HG03196 (cell line): ENCODE results near the gene PPM1H.
"Not testable (repeated sequence)": the region's sequence is repeated elsewhere in the genome, so short reads cannot be mapped to it uniquely, and the experiment has no call there.

ENCODE experiments used
- ATAC-seq: cut with Tn5 transposase; IDR thresholded peaks from one replicate; pipeline ENCODE4 v1.9.1; 2021; ENCODE audit not compliant: unreplicated experiment

PPM1H gene

DNA sequence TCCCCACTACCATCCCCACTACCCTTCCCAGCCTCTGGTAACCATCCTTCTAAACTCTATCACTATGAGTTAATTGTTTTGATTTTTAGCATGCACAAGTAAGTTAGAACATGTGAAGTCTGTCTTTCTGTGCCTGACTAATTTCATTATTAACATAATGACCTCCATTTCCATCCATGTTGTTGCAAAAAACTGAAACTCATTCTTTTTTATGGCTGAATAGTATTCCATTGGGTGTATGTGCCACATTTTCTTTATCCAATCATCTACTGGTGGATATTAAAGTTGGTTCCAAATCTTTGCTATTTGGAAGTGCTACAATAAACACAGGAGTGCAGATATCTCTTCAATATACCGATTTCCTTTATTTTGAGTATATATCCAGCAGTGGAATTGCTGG is 13.2 kb upstream of the PPM1H start:
- ATAC-seq: no peak

- no peak for ATAC-seq
Measured at GRCh38 chr12:62947364-62947763, 12.4 kb upstream of the PPM1H start.

DNA sequence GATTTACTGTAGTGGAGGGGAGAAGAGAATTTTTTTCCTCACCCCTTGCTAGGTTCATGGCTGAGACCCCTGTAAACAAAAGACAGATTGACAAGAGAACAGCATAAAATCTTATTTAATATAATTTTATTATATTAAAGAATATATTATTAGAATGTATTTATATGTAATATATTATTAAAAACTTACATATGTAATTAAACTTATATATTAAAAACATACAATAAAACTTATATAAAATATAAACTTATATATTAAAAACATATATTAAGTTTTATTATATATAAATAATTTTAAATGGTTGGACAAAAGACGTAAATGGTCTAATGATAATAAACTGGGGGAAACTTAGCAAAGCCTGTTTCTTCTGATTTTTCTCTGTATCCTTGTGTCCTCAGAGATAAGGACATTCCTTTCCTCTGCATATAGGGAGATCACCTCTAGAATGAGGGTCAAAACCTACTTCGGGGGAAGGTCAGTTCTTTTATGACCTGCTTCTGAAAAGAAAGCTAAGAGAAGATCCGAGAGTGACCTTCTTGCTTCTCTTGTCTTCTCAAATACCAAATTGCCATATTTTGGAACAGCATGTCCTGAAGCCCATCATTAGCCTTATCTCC is 8.9 kb upstream of the PPM1H start:
- ATAC-seq: no peak

GRCh38 chr12:62942316-62942715 is 7.4 kb upstream of the PPM1H start:
- not testable (repeated sequence) for ATAC-seq

- peak; percentile 31 for ATAC-seq
Measured at GRCh38 chr12:62934239-62934798, 631 bp downstream of the PPM1H start.

DNA sequence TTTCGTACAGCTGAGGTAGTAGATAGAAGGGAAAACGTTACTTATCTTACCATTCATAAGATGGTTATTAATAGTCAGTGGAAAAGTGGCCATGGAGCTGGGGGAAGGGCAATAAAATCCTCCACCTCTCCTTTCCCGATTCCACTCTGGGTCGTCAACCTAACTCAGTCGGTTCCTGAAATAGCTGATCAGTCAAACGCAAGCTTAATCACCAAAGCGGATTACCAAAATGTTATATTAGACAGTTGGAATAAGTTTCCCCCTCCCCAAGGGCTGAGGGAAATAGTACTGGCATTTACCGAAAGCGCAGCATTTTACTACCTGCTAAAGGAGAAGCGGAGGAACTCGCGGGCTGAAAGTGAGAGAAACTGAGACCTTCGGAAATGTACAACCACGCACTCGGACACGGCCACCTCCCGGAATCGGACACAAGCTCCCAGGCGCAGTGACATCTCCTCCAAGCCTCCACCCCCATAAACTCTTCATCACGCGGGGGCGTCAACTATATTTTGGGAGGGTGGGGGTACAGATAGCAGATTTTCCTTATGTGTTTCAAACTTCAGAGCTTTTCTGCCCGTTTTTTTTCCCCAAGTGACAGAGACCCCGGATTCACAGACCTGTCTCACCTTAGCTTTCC is 1.2 kb downstream of the PPM1H start:
- ATAC-seq: no peak

DNA sequence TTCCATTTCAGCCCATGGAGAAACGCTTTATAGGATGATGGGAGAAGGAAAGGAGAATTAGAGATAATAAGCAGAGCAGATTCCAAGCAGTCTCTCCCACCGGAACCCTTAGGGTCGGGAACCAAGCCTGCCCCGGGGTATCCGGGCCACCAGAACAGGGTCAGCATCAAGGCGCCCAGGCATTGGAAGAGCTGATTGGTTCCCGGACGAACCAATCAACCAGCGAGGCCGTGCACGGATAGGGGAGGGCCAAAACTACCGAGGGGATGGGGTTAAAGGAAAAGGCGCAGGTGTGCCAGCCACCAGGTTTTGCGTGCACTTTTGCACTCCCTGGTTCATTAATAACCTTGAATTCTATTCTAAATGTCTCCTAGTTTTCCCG is 1.7 kb downstream of the PPM1H start:
- ATAC-seq: no peak

DNA sequence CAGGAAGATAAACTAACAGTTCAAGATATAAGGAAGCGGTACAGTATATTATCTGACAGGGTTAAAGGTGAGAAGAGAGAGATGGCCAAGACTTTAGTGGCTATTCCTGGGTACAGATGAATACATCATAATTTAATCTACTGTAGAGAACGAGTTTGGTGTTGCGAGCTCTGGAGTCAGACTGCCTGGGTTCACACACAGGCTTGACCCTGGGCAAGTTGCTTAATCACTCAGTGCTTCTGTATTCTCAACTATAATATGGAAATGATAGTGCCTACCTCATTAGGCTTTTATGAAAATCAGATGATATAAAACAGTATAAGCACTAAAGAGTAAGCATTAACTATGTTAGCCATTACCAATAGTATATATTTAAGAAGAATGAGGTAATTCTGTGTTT is 3.5 kb downstream of the PPM1H start:
- no peak for ATAC-seq

GRCh38 chr12:62930546-62931425 is 4.2 kb downstream of the PPM1H start:
- ATAC-seq: no peak

- no peak for ATAC-seq
Measured at GRCh38 chr12:62928632-62929031, 6.3 kb downstream of the PPM1H start.

DNA sequence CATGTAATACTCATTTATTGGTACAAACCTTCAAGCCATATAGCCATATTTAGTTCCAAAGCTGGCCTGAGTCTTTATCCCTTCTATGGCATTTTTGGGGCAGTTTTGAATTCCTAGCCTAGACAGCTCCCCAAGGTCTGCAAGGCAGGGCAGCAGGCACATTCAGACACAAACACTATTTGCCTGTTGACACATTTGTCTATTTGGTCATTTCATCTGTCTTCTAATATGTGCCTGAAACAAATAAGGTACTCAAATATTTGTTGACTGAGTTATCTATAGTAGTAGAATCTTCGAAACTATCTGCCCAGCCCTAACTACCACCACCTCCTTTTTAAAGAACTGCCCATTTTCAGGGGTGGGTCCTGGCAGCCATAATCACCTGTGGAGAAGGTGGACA is 9.3 kb downstream of the PPM1H start:
- ATAC-seq: no peak

DNA sequence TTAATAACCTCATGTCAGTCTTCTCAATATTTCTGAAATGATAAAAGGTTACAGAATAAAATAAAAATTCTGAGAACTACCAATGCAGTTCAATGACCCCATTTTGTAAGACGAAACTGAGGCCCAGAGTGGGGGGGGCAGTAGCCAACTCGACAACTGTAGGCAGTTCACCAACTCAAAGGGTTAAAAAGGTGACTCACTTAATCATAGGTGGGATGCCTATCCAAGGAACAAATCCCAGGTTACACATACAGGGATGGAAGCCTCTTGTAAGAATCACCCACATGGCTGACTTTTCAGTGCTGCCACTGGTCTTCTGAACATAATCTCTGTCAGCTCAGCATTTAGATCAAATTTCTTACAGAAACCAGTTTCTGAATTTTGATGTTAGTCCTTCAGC is 10.9 kb downstream of the PPM1H start:
- ATAC-seq: no peak

- ATAC-seq: no peak
Measured at GRCh38 chr12:62922539-62922938, 12.4 kb downstream of the PPM1H start.

- ATAC-seq: no peak
Measured at GRCh38 chr12:62919838-62920237, 15.1 kb downstream of the PPM1H start.

GRCh38 chr12:62917926-62918325 is 17.0 kb downstream of the PPM1H start:
- ATAC-seq: no peak

DNA sequence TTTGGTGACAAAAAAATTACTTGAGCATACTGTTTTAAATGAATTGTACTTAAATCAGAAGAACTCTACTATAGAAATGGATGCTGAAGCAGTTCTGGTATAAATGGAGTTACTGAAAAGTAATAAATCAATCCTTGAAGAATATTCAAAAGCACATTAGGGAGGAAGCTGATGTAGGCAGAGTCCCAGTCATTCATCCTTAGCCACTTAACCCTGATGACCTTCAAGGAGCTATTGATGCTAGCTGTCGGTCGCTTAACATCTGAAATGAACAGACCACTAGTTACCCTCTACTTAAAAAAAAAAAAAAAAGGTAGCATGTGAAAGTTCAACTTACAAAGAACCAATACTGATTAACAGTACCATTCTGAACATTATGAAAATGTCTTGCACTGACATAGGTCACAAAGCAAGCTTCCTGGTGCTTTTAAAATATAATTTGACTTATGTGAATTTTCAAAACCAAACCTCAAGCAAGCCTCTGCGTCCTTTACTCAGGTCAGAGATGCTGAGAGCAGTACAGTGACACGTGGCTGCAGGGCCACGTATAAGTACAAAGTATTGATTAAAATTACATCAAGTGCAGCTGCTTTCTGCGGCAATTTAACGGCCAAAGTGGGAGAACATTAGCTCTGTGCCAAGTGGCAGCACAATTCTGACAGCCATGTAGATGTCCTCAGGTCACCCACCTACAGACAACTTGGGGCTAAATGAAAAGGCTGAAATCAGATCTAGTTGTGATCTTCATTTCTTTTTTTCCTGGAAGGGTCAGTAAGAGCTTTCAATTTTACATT is 18.1 kb downstream of the PPM1H start:
- no peak for ATAC-seq

DNA sequence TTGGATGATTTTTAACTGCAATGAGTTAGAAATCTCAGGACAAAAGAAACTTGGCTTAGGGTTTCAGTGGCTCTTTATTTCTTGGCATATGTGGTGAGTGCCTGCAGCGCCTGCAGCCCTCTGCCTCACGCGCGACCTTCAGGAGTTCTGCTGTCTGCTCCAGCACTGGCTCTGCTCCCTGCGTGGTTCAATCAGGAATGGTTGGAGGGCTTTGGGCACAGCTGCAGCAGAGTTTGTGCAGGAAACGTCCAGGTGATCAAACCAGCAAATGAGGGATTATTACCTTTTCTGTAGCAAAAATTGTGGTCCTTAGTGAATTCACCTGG is 19.8 kb downstream of the PPM1H start:
- ATAC-seq: no peak

DNA sequence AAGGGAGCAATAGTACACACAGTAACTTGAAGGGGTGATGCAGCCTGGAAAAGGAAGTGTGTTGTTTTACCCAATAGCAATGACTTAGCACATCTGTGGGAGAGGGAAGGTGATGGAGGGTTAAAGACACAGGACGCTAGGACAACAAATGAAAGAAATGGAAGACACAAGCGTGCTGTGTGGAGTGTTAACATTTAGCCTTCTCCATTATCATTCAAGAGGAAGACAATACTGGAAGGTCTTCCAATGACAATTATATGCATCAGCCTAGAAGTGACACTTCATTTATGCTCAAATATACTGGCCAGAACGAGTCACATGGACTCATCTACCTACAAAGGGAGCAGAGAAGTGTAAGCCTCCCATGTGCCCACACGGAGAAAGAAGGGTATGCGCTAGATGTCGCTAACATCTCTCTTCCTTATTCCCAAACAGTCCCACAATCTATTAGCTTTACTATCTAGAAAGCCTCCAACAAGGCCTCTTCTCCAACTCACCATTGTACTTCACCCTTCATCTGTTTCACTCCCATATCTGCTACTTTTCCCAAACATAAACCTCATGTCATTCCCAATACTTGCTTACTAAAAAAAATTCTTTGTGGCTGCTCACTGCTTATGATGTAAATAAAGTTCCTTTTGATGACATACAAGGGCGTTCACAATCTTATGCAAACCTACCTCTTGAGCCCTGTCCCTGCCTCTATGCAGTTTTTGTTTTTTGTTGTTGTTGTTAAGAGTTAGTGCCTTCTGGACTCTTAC is 20.3 kb downstream of the PPM1H start:
- ATAC-seq: no peak

GRCh38 chr12:62913380-62913779 is 21.6 kb downstream of the PPM1H start:
- no peak for ATAC-seq

GRCh38 chr12:62912644-62913043 is 22.3 kb downstream of the PPM1H start:
- ATAC-seq: no peak
